HT-29 (cell line): ENCODE results near the gene CASS4. TPM values are rescaled to one million over a fixed set of nuclear protein-coding genes. Genes with fewer than 3 reads are reported as not detected.
A peak's percentile ranks its signal among the peaks of the same experiment; 100 is the strongest.
"Not testable (repeated sequence)": the region's sequence is repeated elsewhere in the genome, so short reads cannot be mapped to it uniquely, and the experiment has no call there.

Experiments used
- DNase-seq: peaks from one replicate; pipeline ENCODE4 v3.0.0-alpha.2; 2015; ENCODE audit warnings: low spot score
- total RNA-seq: library from RNA; depleted of rRNA; stranded (reverse); fragments of >200 nt; shearing (Covaris generic); gene quantifications from 2 replicates; pipeline ENCODE4 v1.2.3, GENCODE V29; 2014

CASS4 gene
- total RNA-seq, 1 experiment from 2014 or later, result not detected

GRCh38 chr20:56392132-56392880, 19.8 kb upstream of the CASS4 start, which contains the start of the genes AURKA and CSTF1:
TSS of gene AURKA (minus strand) at chr20:56392215. CDS start at chr20:56388197, 4,018 bp downstream.
TSS of gene CSTF1 (plus strand) at chr20:56392645. CDS start at chr20:56395553, 2,908 bp downstream.
- DNase-seq, result peak; percentile 100

DNA sequence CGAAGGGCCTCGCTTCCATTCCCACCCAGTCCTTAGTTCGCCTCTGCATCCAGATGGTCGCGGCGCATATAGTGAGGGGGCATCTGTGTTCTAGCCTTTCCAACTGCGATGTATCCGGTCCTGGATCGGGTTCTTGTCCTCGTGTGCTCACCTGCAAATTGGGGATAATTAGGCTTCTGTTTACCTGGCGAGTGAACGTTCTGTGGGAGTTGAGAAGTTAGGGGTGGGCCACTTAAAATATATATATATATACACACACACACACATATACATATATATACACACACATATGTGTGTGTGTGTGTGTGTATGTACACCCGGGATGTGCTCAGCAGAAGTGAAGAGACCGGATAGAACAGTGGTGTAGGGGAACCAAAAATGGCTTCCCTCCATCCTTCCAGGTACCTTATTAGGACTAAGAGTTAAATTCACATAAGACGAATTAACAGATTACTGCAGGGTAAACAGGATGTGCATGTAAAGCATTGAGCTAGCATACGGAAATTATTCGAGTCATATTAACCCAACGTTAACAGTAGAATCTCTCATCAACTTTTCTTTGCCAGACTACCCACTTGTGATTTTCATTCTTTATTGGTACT, 19.1 kb upstream of the CASS4 start:
- peak; percentile 36 for DNase-seq

GRCh38 chr20:56393653-56394052, 18.4 kb upstream of the CASS4 start:
- DNase-seq, result no peak

DNA sequence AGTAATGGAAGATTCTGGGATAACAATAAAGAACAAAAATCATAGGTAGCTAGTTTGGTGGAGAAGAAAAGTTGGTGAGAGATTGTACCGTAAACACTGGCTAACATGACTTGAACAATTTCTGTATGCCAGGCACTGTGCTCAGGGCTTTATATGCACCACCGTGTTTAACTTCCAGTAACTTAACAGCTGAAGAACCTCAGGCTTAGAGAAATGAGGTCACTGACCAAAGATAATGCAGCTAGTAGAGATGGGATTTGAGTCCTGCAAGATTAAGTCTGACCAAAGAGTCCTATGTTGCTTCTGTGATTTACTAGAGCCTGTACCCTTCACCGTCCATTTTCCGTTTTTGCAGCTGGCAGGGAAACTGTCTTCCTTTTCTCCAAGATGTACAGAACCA, 16.9 kb upstream of the CASS4 start:
- no peak for DNase-seq

DNA sequence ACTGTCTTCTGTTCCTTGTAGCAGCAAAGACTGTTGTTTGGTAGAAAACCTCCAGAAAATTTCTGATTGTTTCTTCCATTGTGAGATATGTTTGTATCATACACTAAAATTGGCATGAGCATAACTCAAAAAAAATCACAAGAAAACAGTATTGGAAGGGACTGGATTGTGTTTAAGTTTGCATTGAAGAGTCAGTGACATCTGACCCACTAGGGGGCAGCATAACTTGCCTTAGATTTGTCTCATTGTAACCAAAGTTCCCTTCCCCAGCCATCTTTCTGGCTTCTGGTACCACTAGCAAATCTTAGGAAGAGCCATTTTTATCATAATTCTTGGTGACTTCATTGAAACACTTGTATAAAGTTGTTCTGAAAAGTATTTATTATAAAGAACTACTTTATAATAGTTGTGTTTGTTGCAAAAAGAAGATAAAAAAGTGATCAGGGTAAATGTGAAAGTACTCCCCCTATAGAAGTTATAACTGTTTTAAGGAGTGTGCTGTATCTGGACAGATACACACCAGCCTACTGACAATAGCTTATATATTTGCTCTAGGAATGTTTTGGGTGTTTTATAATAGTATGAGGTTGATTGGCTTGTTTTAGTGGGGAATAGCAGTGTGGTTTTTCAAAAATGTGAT, 11.9 kb upstream of the CASS4 start:
- peak; percentile 91 for DNase-seq

DNA sequence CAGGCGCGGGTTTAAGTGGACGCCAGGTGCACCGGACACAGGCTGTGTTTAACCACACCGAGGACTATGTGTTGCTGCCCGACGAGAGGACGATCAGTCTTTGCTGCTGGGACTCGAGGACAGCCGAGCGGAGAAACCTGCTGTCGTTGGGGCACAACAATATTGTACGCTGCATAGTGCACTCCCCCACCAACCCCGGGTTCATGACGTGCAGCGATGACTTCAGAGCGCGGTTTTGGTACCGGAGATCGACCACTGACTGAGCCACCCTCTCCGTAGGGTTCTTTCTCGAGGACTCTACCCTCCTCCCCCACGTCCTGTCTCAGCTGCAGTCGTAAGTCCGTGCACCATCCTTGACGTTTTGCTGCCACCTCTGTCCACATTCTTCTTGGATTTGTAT, 8.6 kb upstream of the CASS4 start:
- DNase-seq, result no peak

DNA sequence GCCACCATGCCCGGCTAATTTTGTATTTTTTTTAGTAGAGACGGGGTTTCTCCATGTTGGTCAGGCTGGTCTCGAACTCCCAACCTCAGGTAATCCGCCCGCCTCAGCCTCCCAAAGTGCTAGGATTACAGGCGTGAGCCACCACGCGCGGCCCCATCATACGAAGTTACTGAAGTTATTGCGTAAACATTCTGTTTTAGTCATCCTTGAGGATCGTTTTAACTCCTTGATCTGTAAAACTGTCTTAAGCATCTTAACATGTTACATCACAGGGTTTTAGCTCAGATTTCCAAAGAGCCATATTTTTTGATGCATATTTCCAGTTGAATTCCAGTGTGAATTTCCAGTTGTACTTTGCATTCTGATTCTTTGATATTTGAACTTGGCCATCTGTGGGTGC, 6.7 kb upstream of the CASS4 start:
- not testable (repeated sequence) for DNase-seq

GRCh38 chr20:56406910-56407309, 5.2 kb upstream of the CASS4 start:
- no peak for DNase-seq

DNA sequence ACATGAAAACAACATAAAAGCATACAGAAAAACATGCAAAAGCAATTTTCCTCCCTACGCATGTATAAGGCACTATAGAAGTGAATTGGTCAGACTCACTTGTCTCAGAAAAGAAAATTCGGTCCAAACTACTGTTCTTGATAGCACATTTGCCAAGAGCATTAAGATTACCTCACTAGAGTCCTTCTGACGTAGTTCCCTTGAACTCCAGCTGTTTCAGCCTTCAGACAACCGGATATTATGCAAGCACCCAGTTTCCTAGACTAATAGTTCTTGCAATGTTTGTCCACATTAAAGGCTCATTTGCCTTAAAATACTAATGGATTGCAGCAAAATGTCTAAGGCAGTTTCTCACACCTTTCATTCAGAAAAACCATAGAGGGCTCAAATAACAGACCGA, 2.5 kb upstream of the CASS4 start:
- no peak for DNase-seq

- no peak for DNase-seq
Measured at GRCh38 chr20:56409956-56410355, 2.1 kb upstream of the CASS4 start.

DNA sequence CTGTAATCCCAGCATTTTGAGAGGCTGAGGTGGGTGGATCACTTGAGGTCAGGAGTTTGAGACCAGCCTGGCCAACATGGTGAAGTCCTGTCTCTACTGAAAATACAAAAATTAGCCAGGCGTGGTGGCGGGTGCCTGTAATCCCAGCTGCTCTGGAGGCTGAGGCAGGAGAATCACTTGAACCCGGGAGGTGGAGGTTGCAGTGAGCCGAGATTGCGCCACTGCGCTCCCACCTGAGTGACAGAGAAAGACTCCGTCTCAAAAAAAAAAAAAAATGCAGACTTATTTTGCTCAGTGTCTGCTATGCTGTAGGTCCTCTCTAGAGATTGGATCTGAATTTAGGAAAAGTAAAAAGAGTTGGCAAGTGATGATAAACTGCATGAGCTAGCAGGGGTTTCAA, 773 bp upstream of the CASS4 start:
- not testable (repeated sequence) for DNase-seq

DNA sequence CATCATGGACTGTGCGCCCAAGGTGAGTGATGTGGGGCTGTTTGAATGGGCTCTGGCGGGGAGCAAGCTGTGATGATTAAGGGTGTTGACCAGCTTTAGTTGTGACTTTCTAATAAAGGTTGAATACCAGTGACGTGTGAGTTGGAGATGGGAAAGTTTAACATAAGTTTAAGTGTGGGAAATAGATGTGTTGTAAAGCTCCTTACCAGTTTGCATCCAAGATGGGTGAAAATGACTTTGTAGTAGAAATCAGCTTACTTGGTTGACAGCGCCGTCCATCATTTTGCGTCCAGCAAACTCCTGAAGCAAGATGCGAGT, 372 bp downstream of the CASS4 start:
- no peak for DNase-seq

DNA sequence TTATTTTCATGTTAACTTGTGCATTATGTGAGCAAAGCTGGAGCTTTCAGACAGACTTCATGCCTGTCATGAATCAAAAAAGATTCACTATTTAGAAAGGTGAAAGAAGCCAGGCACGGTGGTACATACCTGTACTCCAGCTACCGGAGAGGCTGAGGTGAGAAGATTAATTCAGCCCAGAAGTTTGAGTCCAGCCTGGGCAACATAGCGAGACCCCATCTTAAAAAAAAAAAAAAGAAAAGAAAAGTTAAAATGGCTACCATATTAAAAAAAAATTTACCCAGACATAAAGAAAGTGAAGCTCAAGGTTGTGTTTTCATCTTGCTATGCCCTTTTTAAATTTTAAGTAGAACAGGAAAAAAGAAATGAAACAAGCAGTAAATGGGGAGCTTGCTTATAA, 889 bp downstream of the CASS4 start:
- no peak for DNase-seq

GRCh38 chr20:56414842-56415765, 3.0 kb downstream of the CASS4 start:
- no peak for DNase-seq

GRCh38 chr20:56417402-56417801, 5.3 kb downstream of the CASS4 start:
- DNase-seq, result no peak

DNA sequence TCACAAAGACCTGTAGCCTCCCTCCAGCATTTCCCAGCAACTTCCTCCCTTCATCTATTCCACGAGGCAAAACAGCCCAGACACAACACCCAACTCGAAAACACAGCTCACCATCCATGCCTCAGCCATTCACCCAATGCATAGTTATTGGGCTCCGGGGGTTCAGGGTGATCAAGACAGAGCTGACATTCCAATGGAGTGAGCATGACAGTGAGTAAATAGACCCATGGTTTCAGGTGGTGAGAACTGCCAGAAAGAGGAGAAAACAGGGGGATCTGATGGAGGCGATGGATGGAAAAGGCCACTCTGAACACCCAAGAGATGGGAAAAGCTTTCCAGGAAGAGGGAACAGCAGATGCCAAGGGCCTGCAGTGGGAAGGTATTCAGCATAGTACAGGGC, 5.9 kb downstream of the CASS4 start:
- DNase-seq, result no peak

- DNase-seq, result no peak
Measured at GRCh38 chr20:56418385-56418861, 6.4 kb downstream of the CASS4 start.

DNA sequence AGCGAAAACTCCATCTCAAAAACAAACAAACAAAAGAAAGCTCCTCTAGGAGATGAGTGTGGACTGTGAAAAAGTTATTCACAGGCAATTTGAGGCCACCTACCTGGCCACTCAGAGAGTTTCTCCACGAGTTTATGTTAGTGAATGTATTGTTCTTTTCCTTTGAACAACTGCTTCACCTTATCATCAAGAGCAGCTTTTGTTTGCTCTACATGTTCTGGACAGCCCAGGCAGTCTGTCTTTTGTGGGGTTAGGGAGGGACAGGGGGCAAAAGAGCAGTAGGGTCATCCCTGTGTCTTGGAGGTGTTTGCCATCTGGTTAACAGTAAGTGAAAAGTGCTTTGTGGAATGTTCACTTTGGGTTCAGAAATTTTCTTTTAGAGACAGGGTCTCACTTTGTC, 8.0 kb downstream of the CASS4 start:
- no peak for DNase-seq

DNA sequence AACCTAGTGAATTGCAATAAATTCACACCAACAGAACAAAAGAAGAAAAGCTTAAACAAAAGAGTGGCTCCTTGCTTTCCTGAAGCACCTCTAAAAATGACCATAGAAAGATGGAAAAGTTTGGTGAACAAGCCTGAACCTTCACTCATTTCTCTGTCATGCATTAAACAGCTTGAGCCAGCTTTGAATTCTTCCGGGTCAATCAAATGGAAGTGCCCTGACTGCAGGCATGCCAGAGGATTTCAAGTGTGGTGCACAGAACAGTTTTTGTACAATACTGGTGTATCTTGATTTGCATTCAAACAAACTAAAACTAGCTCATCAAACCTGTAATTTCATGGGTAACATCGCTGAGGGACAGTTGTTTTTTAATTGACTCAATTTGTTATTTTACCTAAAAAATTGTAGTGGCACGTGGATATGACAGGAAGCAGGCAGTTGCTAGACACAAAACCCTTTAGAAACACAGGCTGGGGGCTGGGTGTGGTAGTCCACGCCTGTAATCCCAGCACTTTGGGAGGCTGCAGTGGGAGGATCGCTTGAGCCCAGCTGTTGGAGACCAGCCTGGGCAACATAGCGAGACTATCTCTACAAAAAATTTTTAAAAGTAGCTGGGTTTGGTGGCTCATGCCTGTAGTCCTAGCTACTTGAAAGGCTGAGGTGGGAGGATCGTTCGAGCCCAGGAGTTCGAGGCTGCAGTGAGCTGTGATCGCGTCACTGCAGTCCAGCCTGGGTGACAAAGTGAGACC, 9.1 kb downstream of the CASS4 start:
- DNase-seq, result no peak

- DNase-seq, result peak; percentile 87
Measured at GRCh38 chr20:56422076-56422823, 10.2 kb downstream of the CASS4 start.
